ENCODE results near the gene CD6.

Gene CD6

DNA sequence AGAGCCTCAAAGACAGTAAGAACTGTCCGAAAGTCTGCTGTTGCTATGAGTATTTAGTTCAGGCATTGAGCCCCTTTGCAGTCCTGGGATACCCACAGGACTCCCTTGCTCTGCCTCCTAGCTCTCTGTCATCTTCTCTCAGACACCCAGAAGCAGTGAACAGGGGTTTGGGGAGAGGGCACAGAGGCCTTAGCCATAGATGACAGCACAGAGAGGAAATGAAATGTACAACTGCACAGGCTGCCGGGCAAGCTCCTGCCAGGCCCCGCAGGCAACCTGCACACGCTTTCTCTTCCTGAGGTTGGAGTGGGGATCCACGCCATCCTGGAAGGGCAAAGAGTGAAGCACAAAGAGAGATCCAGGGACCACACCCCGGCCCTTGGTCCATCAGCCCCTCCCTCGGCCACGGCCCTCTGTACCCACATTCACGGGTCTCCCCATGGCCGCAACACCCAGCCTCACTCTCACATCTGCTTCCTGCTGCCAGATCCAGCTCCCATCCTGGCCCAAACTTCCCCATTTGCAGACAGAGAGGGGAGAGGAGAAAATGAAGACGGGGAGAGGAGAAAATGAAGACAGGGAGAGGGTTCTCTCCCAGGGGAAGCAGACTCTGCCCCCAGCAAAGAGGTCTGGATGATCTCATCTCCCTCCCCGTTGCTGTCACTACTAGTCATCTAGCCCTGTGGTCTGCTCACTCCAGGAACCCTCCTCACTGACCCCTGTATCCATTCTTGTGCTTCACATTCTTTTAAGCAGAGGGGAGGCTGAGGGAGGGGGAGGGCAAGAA, 40.7 kb downstream of the CD6 start:
- no peak for DNase-seq

DNA sequence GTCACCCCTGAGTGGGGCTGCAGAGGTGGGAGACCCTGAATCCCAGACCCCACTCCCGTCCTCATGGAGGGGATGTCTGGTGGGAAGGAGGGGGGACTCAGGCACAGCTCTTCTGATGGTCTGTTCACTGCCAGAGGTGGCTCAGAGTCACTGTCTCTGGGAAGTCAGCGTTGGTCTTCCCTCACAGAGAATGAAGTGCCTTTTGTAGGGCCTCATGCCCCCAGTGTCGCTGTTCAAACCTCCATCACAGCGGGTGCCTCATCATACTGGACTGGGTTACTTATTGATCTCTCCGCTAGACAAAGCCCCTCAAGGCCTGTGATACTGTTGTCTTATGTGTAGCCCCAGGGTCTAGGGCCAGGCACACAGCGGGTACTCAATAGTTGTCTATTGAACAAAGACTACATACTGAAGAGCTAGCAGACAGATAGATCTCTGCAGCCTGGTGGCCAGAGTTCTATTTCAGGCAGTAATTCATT, 41.3 kb downstream of the CD6 start:
- no peak for DNase-seq

DNA sequence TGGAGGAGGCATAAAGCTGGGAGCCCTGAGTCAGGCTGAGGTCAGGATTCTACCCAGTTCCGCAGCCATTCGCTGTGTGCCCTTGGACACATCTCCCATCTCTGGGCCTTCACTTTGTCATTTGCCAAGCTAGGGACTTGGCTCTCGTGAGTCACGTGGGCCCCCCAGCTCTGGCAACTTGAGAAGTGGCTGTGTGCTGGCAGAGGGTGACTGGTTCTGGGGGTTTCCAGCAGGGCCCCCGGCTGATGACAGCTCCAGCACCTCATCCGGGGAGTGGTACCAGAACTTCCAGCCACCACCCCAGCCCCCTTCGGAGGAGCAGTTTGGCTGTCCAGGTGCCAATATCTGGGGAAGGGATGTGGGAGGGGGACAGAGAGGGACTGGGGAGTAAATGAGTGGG, 46.6 kb downstream of the CD6 start:
- DNase-seq: no peak

DNA sequence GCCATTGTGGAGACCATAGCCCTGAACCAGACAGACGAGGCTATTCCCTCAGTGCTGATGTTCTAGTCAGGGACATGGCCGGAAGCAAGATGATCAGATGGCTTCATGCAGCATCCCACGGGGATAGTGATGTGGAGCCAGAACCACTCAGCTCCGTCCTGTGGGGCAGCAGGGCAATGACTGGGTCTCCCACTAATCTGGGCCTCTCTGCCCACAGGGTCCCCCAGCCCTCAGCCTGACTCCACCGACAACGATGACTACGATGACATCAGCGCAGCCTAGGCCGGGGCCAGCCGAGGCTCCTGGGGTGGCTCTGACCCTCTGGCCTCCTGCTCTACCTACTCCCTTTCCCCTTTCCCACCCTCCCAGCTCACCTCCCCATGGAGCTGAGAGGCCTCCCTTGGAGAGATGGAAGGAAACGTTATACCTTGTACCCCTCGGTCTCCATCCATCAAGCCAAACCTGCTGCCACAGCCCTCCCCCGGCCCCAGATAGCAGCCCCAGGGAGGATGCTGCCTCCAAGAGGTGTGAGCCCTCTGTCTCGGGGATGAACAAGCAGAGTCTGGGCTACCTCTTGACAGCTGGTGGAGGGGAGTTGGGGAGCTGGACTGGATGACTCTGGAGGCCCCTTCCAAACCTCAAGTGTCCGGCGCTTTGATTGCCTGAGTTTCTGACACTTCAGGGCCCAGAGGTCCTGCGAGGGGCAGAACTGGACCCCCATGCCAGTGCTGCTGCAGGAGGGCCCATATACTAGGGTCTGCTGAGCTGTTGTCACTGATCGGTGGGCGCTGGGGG, 47.8 kb downstream of the CD6 start:
- DNase-seq: no peak

DNA sequence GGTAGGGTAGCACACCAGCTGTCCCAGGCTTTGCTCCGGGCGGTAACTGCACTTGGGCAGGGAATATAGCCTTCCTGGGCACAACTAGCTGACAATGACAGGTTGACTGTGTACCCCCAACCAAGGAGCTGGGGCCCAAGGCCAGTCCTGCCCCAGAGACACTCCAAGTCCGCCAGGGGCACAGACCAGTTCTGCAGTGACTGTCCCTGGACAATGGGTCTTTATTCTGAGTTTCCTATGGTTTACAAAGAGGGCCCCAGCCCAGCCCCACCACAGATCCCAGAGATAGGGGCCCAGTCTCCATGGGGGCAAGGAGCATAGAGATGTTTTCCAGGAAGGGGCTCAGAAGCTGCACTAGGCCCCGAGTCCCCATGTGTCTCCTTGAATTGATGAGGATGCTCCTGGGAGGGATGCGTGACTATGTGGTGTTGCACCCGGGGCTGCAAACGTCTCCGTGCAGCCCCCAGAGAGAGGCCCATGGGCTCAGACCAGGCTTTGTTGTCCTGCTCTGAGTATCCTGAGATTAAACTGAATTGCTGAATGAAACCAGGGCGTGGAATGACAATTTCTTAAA, 48.4 kb downstream of the CD6 start:
- no peak for DNase-seq

DNA sequence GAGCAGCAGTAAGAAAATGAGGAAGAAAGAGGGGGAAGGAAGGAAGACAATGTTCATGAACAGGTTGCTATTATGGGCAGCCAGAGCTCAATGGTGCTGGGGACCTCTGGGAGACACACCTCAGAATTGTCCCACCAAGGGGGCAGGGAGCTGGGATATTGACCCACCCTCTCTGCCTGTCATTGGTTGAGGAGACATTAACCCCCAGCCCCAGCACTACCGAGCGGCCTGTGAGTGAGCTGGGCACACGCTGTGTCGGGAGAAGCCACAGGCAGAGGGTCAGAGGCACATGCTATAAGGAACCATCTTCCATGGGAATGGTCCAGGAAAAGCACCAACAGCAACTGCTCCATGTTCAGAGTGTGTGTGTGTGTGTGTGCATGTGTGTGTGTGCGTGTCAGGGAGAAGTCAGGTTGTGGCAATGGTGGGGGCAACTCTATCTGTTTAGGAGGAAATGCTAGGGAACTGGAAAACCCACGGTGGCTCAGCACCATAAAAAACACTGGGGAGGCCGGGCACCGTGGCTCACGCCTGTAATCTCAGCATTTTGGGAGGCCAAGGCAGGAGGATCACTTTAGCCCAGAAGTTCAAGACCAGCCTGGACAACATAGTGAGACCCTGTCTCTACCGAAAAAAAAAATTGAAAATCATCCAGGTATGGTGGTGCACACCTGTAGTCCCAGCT, 49.2 kb downstream of the CD6 start:
- no peak for DNase-seq

DNA sequence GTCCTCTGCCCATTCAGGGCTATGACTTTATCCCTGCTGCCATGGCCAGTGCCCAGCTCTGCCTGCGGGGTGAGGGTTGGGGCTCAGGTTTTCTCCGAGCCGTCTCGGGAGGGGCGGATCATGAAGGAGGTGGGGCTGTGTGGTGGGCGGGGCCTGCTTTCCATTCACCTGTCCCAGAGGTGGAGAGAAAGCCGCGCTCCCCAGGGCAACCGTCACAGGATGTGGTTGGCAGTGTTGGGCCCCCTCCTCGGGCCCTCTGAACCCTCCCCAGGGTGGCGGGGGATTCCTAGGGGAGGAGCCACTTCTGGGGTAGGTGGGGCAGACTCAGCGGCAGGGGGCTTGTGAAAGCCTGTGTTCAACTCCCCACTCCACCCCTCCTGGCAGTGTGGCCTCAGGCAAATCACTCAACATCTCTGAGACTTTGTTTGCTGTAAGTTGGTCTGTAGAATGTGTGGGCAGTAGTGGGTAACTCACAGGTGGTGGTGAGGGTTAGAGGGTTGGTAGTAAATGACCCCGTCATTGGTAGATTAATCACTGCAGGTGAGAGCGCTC, 50.3 kb downstream of the CD6 start:
- DNase-seq: peak; percentile 95

DNA sequence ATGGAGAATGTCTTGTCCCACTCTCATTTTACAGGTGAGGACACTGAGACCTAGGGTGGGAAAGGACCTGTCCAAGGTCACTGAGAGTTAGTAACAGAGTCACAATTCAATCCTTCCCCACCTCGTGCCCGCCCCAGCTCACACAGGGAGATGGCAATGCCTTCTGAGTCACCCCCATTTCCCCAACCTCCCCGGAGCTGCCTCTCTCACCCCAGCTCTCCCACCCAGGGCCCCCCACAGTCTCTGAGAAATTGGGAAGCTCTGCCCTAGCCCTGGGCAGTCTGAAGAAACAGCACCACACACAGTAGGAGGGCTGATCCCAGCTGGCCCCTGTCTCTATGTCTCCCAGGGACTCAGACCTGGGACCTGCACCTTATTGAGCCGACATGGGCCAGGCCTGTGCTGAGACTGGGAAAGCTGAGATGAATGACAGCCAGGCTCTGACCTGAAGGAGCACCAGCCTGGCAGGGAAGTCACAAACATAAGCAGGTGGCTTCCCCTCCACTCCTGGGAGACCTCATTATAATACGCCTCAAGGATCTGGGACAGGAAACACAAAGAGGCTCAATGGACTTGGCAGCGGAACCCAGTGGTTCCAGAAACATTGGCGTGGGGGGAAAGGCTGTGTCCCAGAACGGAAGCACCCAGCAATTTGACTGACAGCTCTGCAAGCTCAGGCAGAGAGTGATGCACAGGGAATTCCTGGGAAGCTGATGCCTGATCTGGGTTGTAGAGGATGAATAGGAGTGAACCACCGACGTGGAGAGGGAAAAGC, 51.0 kb downstream of the CD6 start:
- DNase-seq: peak; percentile 26

DNA sequence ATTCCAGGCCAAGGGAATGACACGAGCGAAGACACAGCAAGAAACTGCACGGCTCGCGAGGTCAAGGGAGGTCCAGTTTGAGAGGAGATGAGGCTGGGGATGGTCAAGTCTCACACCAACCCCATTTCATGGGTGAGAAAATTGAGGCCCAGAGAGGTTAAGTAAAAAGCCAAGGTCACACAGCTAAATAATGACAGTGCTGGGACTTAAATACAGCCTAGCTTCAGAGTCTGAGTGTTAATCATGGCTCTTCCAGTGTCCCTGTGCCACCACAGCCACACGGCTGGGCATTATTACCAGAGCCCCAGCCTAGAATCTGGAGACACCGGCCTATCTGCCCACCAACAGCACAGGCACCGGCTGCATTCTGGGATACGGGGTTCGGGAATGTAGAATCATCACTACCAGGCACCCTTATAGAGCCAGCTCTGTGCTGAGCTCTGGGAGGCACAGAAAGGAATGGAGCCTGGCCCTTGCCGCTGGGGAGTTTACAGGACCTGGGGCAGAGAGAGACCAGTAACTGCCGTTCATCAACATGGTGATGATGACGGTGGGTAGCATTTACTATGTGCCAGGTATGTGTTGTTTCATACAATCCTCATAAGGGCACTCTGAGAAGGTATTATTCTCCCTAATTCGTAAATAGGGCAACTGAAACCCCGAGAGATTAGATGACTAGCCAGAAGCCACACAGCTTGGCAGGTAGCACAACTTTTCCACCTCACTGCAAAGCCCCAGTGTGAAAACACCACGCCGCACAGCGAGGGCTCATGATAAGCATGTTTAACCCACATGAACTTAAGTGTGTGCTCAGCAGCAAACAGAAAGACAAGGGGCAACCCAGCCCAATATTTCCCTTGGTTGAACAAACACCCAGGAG, 51.8 kb downstream of the CD6 start:
- DNase-seq: peak; percentile 71

DNA sequence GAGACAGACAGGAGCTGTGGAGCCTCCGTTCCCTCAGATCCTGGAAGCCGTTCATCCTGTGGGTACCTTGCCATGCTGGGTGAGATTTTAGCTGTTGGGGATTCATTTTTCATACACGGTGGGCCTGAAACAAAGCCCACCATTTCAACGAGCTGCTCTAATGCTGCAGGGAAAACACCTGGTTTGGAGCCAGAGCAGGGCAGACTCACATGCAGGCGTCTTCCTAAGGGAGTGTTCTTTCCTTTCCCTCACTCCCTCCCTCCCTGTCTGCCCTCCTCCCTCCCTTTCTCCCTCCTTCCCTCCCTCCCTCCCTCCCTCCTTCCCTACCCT, 52.5 kb downstream of the CD6 start:
- DNase-seq: no peak

DNA sequence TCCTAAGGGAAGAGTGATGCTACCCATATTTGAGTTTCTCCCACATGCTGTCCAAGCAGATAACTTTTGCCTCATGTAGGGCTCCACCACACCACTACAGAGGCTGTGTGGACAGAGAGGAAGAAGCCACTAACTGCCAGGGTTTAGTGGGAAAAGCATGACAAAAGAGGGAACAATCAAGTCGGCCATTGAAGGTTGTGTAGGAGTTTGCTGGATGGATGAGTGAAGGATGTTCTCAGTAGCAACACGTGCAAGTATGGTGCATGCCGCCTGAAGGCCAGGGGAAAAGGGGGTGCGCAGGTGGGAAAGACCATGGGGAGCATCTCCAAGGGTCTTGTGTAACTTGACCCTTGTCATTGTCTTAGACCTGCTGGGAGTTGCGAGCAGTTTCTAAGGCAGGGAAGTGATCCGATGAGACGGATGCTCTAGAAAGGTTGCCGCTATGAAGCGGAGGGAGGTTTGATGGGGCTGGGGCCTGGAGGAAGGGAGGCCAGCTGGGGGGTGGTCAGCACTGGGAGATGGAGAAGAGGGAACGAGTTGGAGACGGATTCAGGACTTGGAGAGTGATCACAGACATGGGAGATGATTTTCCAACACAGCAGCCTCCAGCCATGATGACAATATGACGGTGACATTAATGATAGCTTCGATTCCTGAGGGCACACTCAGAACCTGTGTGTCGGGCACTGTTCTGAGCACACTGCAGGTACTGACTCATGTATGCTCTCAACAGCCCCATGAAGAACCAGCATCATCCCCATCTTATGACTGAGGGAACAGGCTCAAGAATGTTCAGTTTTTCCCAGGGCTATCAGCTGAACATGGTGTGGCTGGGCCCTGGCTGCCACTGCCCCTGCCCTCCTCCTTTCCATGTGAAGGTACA, 53.7 kb downstream of the CD6 start:
- DNase-seq: no peak

DNA sequence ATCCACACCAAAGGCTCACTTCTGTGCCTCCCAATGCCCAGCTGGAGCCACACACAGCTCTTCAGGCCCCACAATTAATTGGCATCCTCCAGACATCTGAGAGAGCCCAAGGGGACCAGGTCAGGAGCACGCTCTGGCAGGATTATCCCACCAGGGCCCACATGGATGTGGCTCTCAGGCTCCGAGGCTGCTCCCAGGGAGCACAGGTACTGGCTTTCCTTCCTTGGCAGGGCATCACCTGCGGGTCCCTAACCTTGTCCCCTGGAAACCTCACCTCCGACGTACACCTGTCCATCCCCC, 54.3 kb downstream of the CD6 start:
- no peak for DNase-seq

DNA sequence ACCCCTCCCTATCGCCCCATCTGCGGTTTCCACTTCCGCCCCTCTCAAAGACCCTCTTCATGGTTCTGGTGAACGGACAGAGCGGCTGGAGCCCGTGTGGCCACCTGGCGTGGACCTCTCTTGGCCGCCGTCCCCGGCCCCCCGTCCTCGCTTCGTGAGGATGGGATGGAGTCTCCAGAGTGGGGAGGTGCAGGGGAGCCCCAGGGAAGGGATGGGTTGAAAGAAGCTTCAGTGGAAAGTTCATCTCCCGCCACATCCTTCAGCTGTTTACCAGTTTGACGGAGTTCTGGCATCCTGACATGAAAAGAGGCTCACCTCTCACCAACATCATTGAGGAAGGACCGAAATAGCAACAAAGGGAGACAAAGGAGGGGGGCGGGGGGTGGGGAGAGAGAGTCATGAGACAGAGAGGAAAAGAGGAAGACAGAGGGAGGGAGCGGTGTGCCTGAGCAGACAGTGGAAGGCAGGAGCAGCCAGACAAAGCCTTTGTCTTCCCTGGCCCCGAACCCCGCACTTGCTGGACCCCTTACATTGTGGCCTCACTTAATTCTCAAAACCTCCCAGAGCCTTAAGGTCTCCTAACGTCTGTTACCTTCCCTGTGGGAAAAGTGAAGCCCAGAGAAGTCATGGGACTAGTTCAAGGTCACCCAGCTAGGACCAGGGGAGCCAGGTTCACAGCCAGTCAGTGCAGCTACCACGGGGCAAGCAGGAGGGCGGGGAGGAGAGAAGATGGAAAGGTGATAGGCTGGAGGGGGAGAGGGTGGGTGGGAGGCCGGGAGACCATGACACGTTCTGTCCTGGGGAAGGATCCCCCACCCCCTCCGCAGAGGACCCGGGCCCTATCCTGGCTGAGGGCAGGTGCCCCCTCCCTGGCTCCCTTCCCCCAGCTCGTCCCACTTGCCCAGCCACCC, 54.9 kb downstream of the CD6 start:
- peak; percentile 75 for DNase-seq

DNA sequence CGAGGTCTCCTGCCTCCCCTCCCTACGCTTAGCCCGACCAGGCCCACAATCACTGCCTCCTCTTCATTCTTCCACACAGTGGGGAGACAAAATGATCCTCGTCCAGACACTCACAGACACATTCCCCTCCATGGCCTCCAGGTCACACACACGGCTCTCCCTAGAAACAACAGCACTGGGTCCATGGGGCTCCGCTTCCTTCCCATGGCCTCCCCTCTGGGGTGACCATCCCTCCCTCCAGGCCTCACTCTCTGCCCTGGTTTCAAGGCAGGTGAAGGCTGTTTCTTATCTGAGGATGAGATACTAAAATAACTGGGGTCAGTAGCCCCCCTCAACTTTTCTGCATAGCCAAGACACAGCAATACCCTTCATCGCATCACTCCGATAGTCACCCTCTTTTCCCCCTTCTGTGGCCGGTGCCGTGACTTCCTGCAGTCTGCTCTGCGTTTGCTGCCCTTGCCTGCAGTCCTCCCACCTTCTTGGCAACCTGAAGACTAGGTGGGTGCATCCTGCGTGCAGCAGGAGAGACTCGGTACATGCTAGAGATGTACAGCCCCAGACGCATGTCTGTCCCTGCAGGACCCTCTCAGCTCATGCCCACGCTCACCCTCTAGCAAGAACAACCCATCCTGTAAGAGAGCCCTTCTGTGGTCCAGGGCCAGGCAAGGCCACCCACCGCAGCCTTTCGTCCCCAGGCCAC, 55.8 kb downstream of the CD6 start:
- DNase-seq: peak; percentile 37

DNA sequence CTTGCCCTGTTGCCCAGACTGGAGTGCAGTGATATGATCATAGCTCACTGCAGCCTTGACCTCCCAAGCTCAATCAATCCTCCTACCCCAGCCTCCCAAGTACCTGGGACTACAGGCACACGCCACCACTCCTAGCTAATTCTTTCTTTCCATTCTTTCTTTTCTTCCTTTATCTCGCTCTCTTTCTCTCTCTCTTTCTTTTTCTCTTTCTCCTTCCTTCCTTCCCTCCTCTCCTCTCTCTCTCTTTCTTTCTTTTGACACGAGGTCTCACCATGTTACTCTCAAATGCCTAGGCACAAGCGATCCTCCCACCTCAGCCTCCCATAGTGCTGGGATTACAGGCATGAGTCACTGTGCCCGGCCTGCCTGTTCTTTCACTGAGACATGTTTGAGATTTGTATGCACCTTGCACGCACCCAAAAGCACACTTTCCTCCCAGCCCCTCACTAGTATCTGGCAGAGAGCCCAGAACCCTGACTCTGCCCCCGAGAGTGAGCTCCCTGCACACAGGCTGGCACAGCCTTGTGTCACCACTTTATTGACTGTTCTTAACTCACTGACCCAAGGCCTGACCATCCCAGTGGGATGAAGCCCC, 56.8 kb downstream of the CD6 start:
- DNase-seq: peak; percentile 55

DNA sequence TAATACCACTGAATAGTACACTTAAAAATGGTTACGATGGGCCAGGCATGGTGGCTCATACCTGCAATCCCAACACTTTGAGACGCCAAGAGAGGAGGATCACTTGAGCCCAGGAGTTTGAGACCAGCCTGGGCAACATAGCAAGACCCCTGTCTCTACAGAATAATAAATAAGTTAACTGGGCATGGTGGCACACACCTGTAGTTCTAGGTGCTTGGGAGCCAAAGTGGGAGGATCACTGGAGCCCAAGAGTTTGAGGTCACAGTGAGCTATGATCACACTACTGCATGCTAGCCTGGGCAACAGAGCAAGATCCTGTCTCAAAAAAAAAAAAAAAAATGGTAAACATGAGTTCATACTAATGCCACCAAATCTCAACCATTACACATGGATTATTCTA, 61.3 kb downstream of the CD6 start:
- DNase-seq: no peak

DNA sequence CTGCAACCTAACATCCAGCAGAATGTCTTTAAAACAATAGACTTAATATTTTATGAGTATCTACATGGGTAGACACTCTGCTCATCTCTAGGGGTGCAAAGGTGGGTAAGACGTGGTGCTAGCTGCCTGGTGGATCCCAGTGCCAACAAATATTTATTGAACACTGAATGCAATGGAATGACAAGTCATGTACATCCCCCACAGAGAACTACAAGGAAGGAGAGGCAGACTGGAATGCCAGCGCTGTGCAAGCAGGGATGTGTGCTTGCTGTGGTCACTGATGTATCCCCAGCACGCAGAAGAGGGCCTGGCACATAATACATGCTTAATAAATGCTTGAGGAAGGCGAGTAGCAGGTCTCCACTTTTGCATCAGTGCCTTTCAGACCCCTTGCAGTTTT, 61.9 kb downstream of the CD6 start:
- DNase-seq: no peak

DNA sequence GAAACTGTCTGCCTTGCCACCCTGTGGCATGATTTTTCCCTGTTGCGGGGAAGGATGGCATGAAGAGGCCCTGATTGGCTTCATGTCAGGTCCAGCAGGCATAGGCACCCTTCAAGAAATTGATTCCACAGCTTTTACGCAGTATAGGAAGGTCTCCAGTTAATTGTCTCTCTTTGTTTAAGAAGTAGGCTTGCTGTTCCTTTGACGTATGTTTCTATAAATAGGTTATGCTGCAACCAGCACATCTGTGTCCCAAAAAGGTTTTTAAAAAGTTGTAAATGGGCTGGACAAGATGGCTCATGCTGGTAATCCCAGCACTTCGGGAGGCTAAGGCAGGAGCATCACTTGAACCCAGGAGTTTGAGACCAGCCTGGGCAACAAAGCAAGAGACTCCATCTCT, 62.6 kb downstream of the CD6 start:
- no peak for DNase-seq

Data from CD4-positive, alpha-beta T cell treated with Interleukin-12 subunit alpha and Interleukin-12 subunit beta, for 1 hour (primary cell).